T-helper 1 cell treated with Interleukin-12 subunit alpha and Interleukin-12 subunit beta and Interleukin-4 antibody, amounts not matched to agents 30 μg/mL and 1 μg/mL, for 36 hours (primary cell): ENCODE data around the gene PDE4B.
"Not testable (repeated sequence)": the region's sequence is repeated elsewhere in the genome, so short reads cannot be mapped to it uniquely, and the experiment has no call there.

ENCODE experiments used
- H3K27ac Mint-ChIP-seq: one replicate; pipeline ENCODE4 v1.8.0; 2021; ENCODE audit warnings: mild to moderate bottlenecking, mixed read lengths
- H3K27me3 Mint-ChIP-seq: one replicate; pipeline ENCODE4 v1.8.0; 2021; ENCODE audit warnings: low read depth, mixed read lengths
- H3K36me3 Mint-ChIP-seq: one replicate; pipeline ENCODE4 v1.8.0; 2021; ENCODE audit warnings: low read depth, mixed read lengths
- H3K4me1 Mint-ChIP-seq: one replicate; pipeline ENCODE4 v1.8.0; 2021; ENCODE audit warnings: low read depth, mixed read lengths
- H3K4me3 Mint-ChIP-seq: one replicate; pipeline ENCODE4 v1.8.0; 2021; ENCODE audit warnings: mild to moderate bottlenecking, moderate library complexity, mixed read lengths
- H3K9me3 Mint-ChIP-seq: one replicate; pipeline ENCODE4 v1.8.0; 2021; ENCODE audit warnings: mixed read lengths

Gene PDE4B

GRCh38 chr1:66132324-66132723 lies 339.6 kb downstream of the PDE4B start:
- Mint-ChIP-seq H3K4me1 (no peaks in the 10 kb centered on the region), H3K27ac (no peak overlapping the region), H3K4me3 (no peak overlapping the region), H3K9me3 (peaks cover 9% of the 10 kb centered on the region), H3K36me3 (no peaks in the 10 kb centered on the region), H3K27me3 (no peaks in the 10 kb centered on the region)

- H3K9me3 Mint-ChIP-seq: peaks cover 3% of the 10 kb centered on the region
- no peaks in the 10 kb centered on the region for H3K36me3 Mint-ChIP-seq
- no peak overlapping the region for H3K4me3 Mint-ChIP-seq
- H3K27me3 Mint-ChIP-seq: no peaks in the 10 kb centered on the region
- no peaks in the 10 kb centered on the region for H3K4me1 Mint-ChIP-seq
- H3K27ac Mint-ChIP-seq: no peak overlapping the region
Observed at GRCh38 chr1:66134004-66134403, 341.3 kb downstream of the PDE4B start.

- Mint-ChIP-seq H3K4me3 (no peak overlapping the region), H3K36me3 (no peaks in the 10 kb centered on the region), H3K27ac (no peak overlapping the region), H3K4me1 (no peaks in the 10 kb centered on the region), H3K27me3 (no peaks in the 10 kb centered on the region), H3K9me3 (peaks cover 3% of the 10 kb centered on the region)
Observed at GRCh38 chr1:66135161-66135560, 342.5 kb downstream of the PDE4B start.

GRCh38 chr1:66136423-66136822 lies 343.7 kb downstream of the PDE4B start:
- H3K36me3 Mint-ChIP-seq, H3K9me3 Mint-ChIP-seq, H3K27me3 Mint-ChIP-seq, H3K4me1 Mint-ChIP-seq, H3K27ac Mint-ChIP-seq, H3K4me3 Mint-ChIP-seq: not testable (repeated sequence)

GRCh38 chr1:66137235-66137634 lies 344.5 kb downstream of the PDE4B start:
- no peak overlapping the region for H3K27ac Mint-ChIP-seq
- no peaks in the 10 kb centered on the region for H3K9me3 Mint-ChIP-seq
- H3K4me1 Mint-ChIP-seq: no peaks in the 10 kb centered on the region
- no peaks in the 10 kb centered on the region for H3K27me3 Mint-ChIP-seq
- H3K36me3 Mint-ChIP-seq: no peaks in the 10 kb centered on the region
- no peak overlapping the region for H3K4me3 Mint-ChIP-seq

GRCh38 chr1:66138613-66139012 lies 345.9 kb downstream of the PDE4B start:
- no peaks in the 10 kb centered on the region for H3K4me1 Mint-ChIP-seq
- H3K9me3 Mint-ChIP-seq: no peaks in the 10 kb centered on the region
- no peaks in the 10 kb centered on the region for H3K36me3 Mint-ChIP-seq
- H3K27ac Mint-ChIP-seq: no peak overlapping the region
- peaks cover 4% of the 10 kb centered on the region for H3K27me3 Mint-ChIP-seq
- no peak overlapping the region for H3K4me3 Mint-ChIP-seq

GRCh38 chr1:66140072-66140471 lies 347.4 kb downstream of the PDE4B start:
- H3K27ac Mint-ChIP-seq: no peak overlapping the region
- H3K27me3 Mint-ChIP-seq: peaks cover 7% of the 10 kb centered on the region
- no peaks in the 10 kb centered on the region for H3K4me1 Mint-ChIP-seq
- H3K4me3 Mint-ChIP-seq: no peak overlapping the region
- H3K36me3 Mint-ChIP-seq: no peaks in the 10 kb centered on the region
- no peaks in the 10 kb centered on the region for H3K9me3 Mint-ChIP-seq

- Mint-ChIP-seq H3K36me3 (no peaks in the 10 kb centered on the region), H3K4me1 (no peaks in the 10 kb centered on the region), H3K27ac (no peak overlapping the region), H3K9me3 (no peaks in the 10 kb centered on the region), H3K4me3 (no peak overlapping the region), H3K27me3 (peaks cover 11% of the 10 kb centered on the region)
Observed at GRCh38 chr1:66143651-66144050, 351.0 kb downstream of the PDE4B start.

- H3K27ac Mint-ChIP-seq: no peak overlapping the region
- H3K4me1 Mint-ChIP-seq: no peaks in the 10 kb centered on the region
- peaks cover 33% of the 10 kb centered on the region for H3K27me3 Mint-ChIP-seq
- H3K9me3 Mint-ChIP-seq: no peaks in the 10 kb centered on the region
- no peaks in the 10 kb centered on the region for H3K36me3 Mint-ChIP-seq
- no peak overlapping the region for H3K4me3 Mint-ChIP-seq
Observed at GRCh38 chr1:66147226-66147835, 354.6 kb downstream of the PDE4B start.

- no peak overlapping the region for H3K4me3 Mint-ChIP-seq
- H3K4me1 Mint-ChIP-seq: no peaks in the 10 kb centered on the region
- H3K36me3 Mint-ChIP-seq: no peaks in the 10 kb centered on the region
- peaks cover 41% of the 10 kb centered on the region for H3K27me3 Mint-ChIP-seq
- H3K27ac Mint-ChIP-seq: no peak overlapping the region
- no peaks in the 10 kb centered on the region for H3K9me3 Mint-ChIP-seq
Observed at GRCh38 chr1:66152034-66152433, 359.3 kb downstream of the PDE4B start.

GRCh38 chr1:66154394-66154793 lies 361.7 kb downstream of the PDE4B start:
- Mint-ChIP-seq H3K9me3 (no peaks in the 10 kb centered on the region), H3K4me3 (no peak overlapping the region), H3K27ac (no peak overlapping the region), H3K36me3 (no peaks in the 10 kb centered on the region), H3K4me1 (no peaks in the 10 kb centered on the region), H3K27me3 (peaks cover 36% of the 10 kb centered on the region)

- Mint-ChIP-seq H3K27me3 (peaks cover 41% of the 10 kb centered on the region), H3K27ac (no peak overlapping the region), H3K4me1 (no peaks in the 10 kb centered on the region), H3K4me3 (no peak overlapping the region), H3K9me3 (no peaks in the 10 kb centered on the region), H3K36me3 (no peaks in the 10 kb centered on the region)
Observed at GRCh38 chr1:66156144-66156543, 363.4 kb downstream of the PDE4B start.

- H3K9me3 Mint-ChIP-seq: no peaks in the 10 kb centered on the region
- H3K36me3 Mint-ChIP-seq: no peaks in the 10 kb centered on the region
- H3K4me1 Mint-ChIP-seq: no peaks in the 10 kb centered on the region
- H3K27me3 Mint-ChIP-seq: peaks cover 28% of the 10 kb centered on the region
- H3K4me3 Mint-ChIP-seq: no peak overlapping the region
- H3K27ac Mint-ChIP-seq: no peak overlapping the region
Observed at GRCh38 chr1:66159800-66160199, 367.1 kb downstream of the PDE4B start.

- no peak overlapping the region for H3K4me3 Mint-ChIP-seq
Observed at GRCh38 chr1:66160719-66161118, 368.0 kb downstream of the PDE4B start.

GRCh38 chr1:66166753-66167152 lies 374.1 kb downstream of the PDE4B start:
- no peak overlapping the region for H3K27ac Mint-ChIP-seq
- peaks cover 8% of the 10 kb centered on the region for H3K36me3 Mint-ChIP-seq
- H3K9me3 Mint-ChIP-seq: peaks cover 6% of the 10 kb centered on the region
- no peak overlapping the region for H3K4me3 Mint-ChIP-seq
- H3K27me3 Mint-ChIP-seq: peaks cover 46% of the 10 kb centered on the region
- H3K4me1 Mint-ChIP-seq: peaks cover 23% of the 10 kb centered on the region

More at GRCh38 chr1:66160719-66161118, 368.0 kb downstream of the PDE4B start:
- Mint-ChIP-seq H3K27ac (no peak overlapping the region), H3K36me3 (no peaks in the 10 kb centered on the region), H3K9me3 (peaks cover 1% of the 10 kb centered on the region), H3K4me1 (no peaks in the 10 kb centered on the region), H3K27me3 (peaks cover 29% of the 10 kb centered on the region)

- Mint-ChIP-seq H3K27me3 (peaks cover 42% of the 10 kb centered on the region), H3K9me3 (peaks cover 6% of the 10 kb centered on the region), H3K4me1 (peaks cover 23% of the 10 kb centered on the region), H3K27ac (no peak overlapping the region), H3K36me3 (peaks cover 8% of the 10 kb centered on the region), H3K4me3 (no peak overlapping the region)
Observed at GRCh38 chr1:66167267-66167666, 374.6 kb downstream of the PDE4B start.
